ENCODE results near the gene MEIOSIN. TPM values are rescaled to one million over a fixed set of nuclear protein-coding genes. Genes with fewer than 3 reads are reported as not detected.
"Not testable (repeated sequence)": the region's sequence is repeated elsewhere in the genome, so short reads cannot be mapped to it uniquely, and the experiment has no call there.

Gene MEIOSIN
- total RNA-seq: not detected

GRCh38 chr19:45733160-45733810 is at the start of gene MEIOSIN:
TSS of gene MEIOSIN (plus strand) at chr19:45733439. CDS start at chr19:45735377, 1,938 bp downstream.
- ATAC-seq (ENCODE audit: insufficient number of reproducible peaks, low FRiP score, low read depth) (no peak), DNase-seq (ENCODE audit: low spot score) (no peak)
- no peak for TF ChIP-seq CTCF (IDR thresholded peaks at IDR 0.05)
- Histone ChIP-seq H3K27me3 (replicated peaks; ENCODE audit: insufficient read depth) (no peaks in the 10 kb centered on the region), H3K4me1 (ENCODE audit: control insufficient read depth in 1 of 2, low read depth in 2 of 2) (peaks cover 8 to 15% of the 10 kb centered on the region in 2 donors), H3K27ac (no peak within 1 kb of the TSS), H3K9me3 (no peaks in the 10 kb centered on the region), H3K36me3 (no peaks in the 10 kb centered on the region), H3K4me3 (no peak within 1 kb of the TSS)

GRCh38 chr19:45685045-45685444 is 48.2 kb upstream of the MEIOSIN start:
- not testable (repeated sequence) for H3K27ac ChIP-seq; H3K4me3 ChIP-seq; H3K4me1 ChIP-seq (ENCODE audit: control insufficient read depth in 1 of 2, low read depth in 2 of 2); H3K9me3 ChIP-seq; DNase-seq (ENCODE audit: low spot score); ATAC-seq (ENCODE audit: insufficient number of reproducible peaks, low FRiP score, low read depth); H3K27me3 ChIP-seq (replicated peaks; ENCODE audit: insufficient read depth)
- peaks cover 29% of the 10 kb centered on the region for H3K36me3 ChIP-seq

GRCh38 chr19:45687599-45687998 is 45.6 kb upstream of the MEIOSIN start:
- TF ChIP-seq CTCF (IDR thresholded peaks at IDR 0.05): no peak
- no peak overlapping the region for H3K27ac ChIP-seq
- H3K36me3 ChIP-seq: peaks cover 29% of the 10 kb centered on the region
- H3K4me1 ChIP-seq (ENCODE audit: control insufficient read depth in 1 of 2, low read depth in 2 of 2): peaks cover 6 to 10% of the 10 kb centered on the region in 2 donors
- H3K27me3 ChIP-seq (replicated peaks; ENCODE audit: insufficient read depth): no peaks in the 10 kb centered on the region
- ATAC-seq (ENCODE audit: insufficient number of reproducible peaks, low FRiP score, low read depth) (no peak), DNase-seq (ENCODE audit: low spot score) (no peak)
- no peak overlapping the region for H3K4me3 ChIP-seq
- H3K9me3 ChIP-seq: no peaks in the 10 kb centered on the region

GRCh38 chr19:45691516-45692186 is 41.6 kb upstream of the MEIOSIN start, which contains the start of gene SNRPD2:
TSS of gene SNRPD2 (minus strand) at chr19:45691953. CDS start at chr19:45691888, 65 bp downstream.
- Histone ChIP-seq H3K27ac (peak within 1 kb of the TSS; percentile 81 to 89), H3K27me3 (replicated peaks; ENCODE audit: insufficient read depth) (no peaks in the 10 kb centered on the region), H3K9me3 (no peaks in the 10 kb centered on the region), H3K4me3 (peak within 1 kb of the TSS; percentile 89), H3K36me3 (peaks cover 29% of the 10 kb centered on the region), H3K4me1 (ENCODE audit: control insufficient read depth in 1 of 2, low read depth in 2 of 2) (peaks cover 6 to 18% of the 10 kb centered on the region in 2 donors)
- no peak for TF ChIP-seq CTCF (IDR thresholded peaks at IDR 0.05)
- ATAC-seq (ENCODE audit: insufficient number of reproducible peaks, low FRiP score, low read depth) (peak; percentile 69), DNase-seq (ENCODE audit: low spot score) (peak; percentile 82)

GRCh38 chr19:45692187-45693105 is 40.8 kb upstream of the MEIOSIN start, which contains the start of gene QPCTL:
TSS of gene QPCTL (plus strand) at chr19:45692666. CDS start at chr19:45692704, 38 bp downstream.
- Histone ChIP-seq H3K27ac (peak within 1 kb of the TSS; percentile 81 to 89), H3K27me3 (replicated peaks; ENCODE audit: insufficient read depth) (no peaks in the 10 kb centered on the region), H3K4me1 (ENCODE audit: control insufficient read depth in 1 of 2, low read depth in 2 of 2) (peaks cover 6 to 18% of the 10 kb centered on the region in 2 donors), H3K4me3 (peak within 1 kb of the TSS; percentile 89), H3K36me3 (peaks cover 22% of the 10 kb centered on the region), H3K9me3 (no peaks in the 10 kb centered on the region)
- ATAC-seq (ENCODE audit: insufficient number of reproducible peaks, low FRiP score, low read depth): peak; percentile 96
- peak; percentile 96 for DNase-seq (ENCODE audit: low spot score)
- no peak for TF ChIP-seq CTCF (IDR thresholded peaks at IDR 0.05)
